ENCODE data around the gene PDCL2. TPM values are rescaled to one million over a fixed set of nuclear protein-coding genes. Genes with fewer than 3 reads are reported as not detected.

PDCL2 gene
- total and polyA plus RNA-seq, 10 of the 15 experiments (the other 5 are each of a cell fraction or from before 2014, with no cell fraction given), result not detected

DNA sequence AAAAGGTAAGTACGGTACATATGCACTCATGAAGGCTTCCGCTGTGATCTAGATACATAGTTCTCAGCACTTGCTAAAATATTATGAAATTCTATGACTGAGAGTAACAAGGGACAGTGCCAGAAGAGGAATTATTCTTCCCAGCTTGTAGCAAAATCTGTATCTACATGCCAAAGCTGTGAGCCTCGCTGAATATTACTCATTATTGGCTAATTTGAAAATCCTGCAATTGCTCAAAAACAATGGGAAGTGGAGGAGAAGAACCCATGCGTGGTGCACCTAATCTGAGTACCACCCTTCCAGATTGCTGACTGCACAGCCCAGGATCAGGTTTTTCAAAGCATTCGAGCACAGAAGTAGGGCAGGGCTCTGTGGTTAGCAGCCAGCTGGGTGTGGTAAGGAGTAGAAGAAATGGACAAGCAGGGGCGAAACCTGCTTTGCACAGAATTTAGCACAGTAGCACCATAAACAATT, 17.4 kb upstream of the PDCL2 start:
- WGBS (ENCODE audit: insufficient coverage, insufficient replicate concordance, low lambda C conversion rate, missing lambda C conversion rate), result 43% methylated on average over 6 of the region's 6 CpGs
- DNase-seq (ENCODE audit: low read depth, low spot score), result no peak

DNA sequence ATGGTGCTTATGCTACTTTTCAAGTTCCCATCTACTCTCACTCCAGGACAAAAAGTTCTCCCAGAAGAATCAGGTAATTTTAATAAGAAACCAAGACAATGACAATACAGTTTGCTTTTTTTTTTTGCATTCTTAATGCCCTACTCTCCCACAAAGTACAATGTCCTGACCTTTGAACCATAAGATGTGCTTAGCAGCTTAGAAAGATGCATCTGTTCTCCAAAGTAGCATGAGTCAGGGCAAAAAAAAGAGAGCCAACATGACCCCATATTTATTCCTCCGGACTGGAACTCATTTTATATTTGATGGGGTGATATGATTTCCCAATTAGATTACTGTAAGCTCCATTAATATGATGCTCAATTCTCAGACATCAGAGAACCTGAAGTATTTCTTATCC, 16.5 kb upstream of the PDCL2 start:
- 89% methylated on average over 1 of the region's 1 CpG for WGBS (ENCODE audit: insufficient coverage, insufficient replicate concordance, low lambda C conversion rate, missing lambda C conversion rate)
- SMC1A ChIA-PET (ENCODE audit: uncharacterized antibody, unreplicated experiment), result no interaction called here
- no peak overlapping the region for H3K9ac ChIP-seq (ENCODE audit: control insufficient read depth, insufficient read depth, low read length)
- no peak overlapping the region for H3K4me2 ChIP-seq (ENCODE audit: control insufficient read depth, insufficient read depth)
- no peak overlapping the region for H3K4me3 ChIP-seq
- no peaks in the 10 kb centered on the region for H4K20me1 ChIP-seq (ENCODE audit: control insufficient read depth, insufficient read depth)
- CTCF ChIA-PET, result interaction anchor here (1.6 kb wide), 1 partner anchor 13 kb away, joined by 3 read pairs; no protein-coding TSS in a partner anchor
- H3K79me2 ChIP-seq (ENCODE audit: control insufficient read depth, insufficient read depth, low read length), result no peaks in the 10 kb centered on the region
- RAD21 ChIA-PET (ENCODE audit: unreplicated experiment), result no interaction called here
- no peaks in the 10 kb centered on the region for H3K4me1 ChIP-seq (ENCODE audit: control insufficient read depth, insufficient read depth, low read length)
- H3K9me3 ChIP-seq (replicated peaks; ENCODE audit: control insufficient read depth, insufficient read depth, low read length), result no peaks in the 10 kb centered on the region
- no TSS peak for BruUV-seq (replicated peaks)
- no peak for DNase-seq (ENCODE audit: low read depth, low spot score)
- no peaks in the 10 kb centered on the region for H3K36me3 ChIP-seq (ENCODE audit: control insufficient read depth in 2 of 2, insufficient read depth in 2 of 2, low read length in 1 of 2)
- in situ Hi-C loops (cut with MboI) (no loop called here), intact Hi-C loops (cut with micrococcal nuclease; ENCODE audit: unreplicated experiment) (no loop called here)
- no peak overlapping the region for H3K27ac ChIP-seq (ENCODE audit: control insufficient read depth, insufficient read depth)
- ATAC-seq, result no peak
- no peak for FAIRE-seq
- no peak overlapping the region for H2AFZ ChIP-seq (ENCODE audit: control insufficient read depth, low read depth, low read length)
- no peaks in the 10 kb centered on the region for H3K27me3 ChIP-seq (replicated peaks in 1 of 2; ENCODE audit: control insufficient read depth in 2 of 2, insufficient read depth in 2 of 2, low read length in 1 of 2)
- POLR2A ChIA-PET, result interaction anchor here (0.9 kb wide), 1 partner anchor 8 kb away, joined by 3 read pairs; no protein-coding TSS in a partner anchor
- TF ChIP-seq MTA3 (IDR thresholded peaks at IDR 0.05; ENCODE audit: borderline replicate concordance, low read length) (no peak), NFXL1 (IDR thresholded peaks at IDR 0.05; ENCODE audit: borderline replicate concordance) (no peak), ZNF384 (IDR thresholded peaks at IDR 0.05; ENCODE audit: borderline replicate concordance, low read depth, low read length) (no peak), SIN3A (IDR thresholded peaks at IDR 0.05; ENCODE audit: low read depth, low read length) (no peak), BRCA1 (IDR thresholded peaks at IDR 0.05; ENCODE audit: low read depth, low read length) (no peak), ZNF207 (IDR thresholded peaks at IDR 0.05; ENCODE audit: borderline replicate concordance) (no peak), TAF1 (IDR thresholded peaks at IDR 0.05; ENCODE audit: borderline replicate concordance, low read depth, low read length) (no peak), ATF7 (IDR thresholded peaks at IDR 0.05; ENCODE audit: low read depth) (no peak), POLR2A (IDR thresholded peaks at IDR 0.05; ENCODE audit: low read depth, low read length) (no peak), RUNX3 (IDR thresholded peaks at IDR 0.05; ENCODE audit: low read length) (no peak)
- TF ChIP-seq, protein P1, sequence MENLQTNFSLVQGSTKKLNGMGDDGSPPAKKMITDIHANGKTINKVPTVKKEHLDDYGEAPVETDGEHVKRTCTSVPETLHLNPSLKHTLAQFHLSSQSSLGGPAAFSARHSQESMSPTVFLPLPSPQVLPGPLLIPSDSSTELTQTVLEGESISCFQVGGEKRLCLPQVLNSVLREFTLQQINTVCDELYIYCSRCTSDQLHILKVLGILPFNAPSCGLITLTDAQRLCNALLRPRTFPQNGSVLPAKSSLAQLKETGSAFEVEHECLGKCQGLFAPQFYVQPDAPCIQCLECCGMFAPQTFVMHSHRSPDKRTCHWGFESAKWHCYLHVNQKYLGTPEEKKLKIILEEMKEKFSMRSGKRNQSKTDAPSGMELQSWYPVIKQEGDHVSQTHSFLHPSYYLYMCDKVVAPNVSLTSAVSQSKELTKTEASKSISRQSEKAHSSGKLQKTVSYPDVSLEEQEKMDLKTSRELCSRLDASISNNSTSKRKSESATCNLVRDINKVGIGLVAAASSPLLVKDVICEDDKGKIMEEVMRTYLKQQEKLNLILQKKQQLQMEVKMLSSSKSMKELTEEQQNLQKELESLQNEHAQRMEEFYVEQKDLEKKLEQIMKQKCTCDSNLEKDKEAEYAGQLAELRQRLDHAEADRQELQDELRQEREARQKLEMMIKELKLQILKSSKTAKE (IDR thresholded peaks at IDR 0.05; ENCODE audit: low read depth, poor library complexity, severe bottlenecking), result no peak
- TF ChIP-seq, protein P2, sequence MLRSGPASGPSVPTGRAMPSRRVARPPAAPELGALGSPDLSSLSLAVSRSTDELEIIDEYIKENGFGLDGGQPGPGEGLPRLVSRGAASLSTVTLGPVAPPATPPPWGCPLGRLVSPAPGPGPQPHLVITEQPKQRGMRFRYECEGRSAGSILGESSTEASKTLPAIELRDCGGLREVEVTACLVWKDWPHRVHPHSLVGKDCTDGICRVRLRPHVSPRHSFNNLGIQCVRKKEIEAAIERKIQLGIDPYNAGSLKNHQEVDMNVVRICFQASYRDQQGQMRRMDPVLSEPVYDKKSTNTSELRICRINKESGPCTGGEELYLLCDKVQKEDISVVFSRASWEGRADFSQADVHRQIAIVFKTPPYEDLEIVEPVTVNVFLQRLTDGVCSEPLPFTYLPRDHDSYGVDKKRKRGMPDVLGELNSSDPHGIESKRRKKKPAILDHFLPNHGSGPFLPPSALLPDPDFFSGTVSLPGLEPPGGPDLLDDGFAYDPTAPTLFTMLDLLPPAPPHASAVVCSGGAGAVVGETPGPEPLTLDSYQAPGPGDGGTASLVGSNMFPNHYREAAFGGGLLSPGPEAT (IDR thresholded peaks at IDR 0.05; ENCODE audit: low read depth), result no peak
- TF ChIP-seq, protein P3, sequence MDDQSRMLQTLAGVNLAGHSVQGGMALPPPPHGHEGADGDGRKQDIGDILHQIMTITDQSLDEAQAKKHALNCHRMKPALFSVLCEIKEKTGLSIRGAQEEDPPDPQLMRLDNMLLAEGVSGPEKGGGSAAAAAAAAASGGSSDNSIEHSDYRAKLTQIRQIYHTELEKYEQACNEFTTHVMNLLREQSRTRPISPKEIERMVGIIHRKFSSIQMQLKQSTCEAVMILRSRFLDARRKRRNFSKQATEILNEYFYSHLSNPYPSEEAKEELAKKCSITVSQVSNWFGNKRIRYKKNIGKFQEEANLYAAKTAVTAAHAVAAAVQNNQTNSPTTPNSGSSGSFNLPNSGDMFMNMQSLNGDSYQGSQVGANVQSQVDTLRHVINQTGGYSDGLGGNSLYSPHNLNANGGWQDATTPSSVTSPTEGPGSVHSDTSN (IDR thresholded peaks at IDR 0.05; ENCODE audit: insufficient replicate concordance, low read depth, low read length), result no peak

More for the DNA sequence above, 17.4 kb upstream of the PDCL2 start:
- Histone ChIP-seq H3K27me3 (replicated peaks in 1 of 2; ENCODE audit: control insufficient read depth in 2 of 2, insufficient read depth in 2 of 2, low read length in 1 of 2) (no peaks in the 10 kb centered on the region), H3K27ac (ENCODE audit: control insufficient read depth, insufficient read depth) (no peak overlapping the region), H3K9ac (ENCODE audit: control insufficient read depth, insufficient read depth, low read length) (no peak overlapping the region), H3K4me2 (ENCODE audit: control insufficient read depth, insufficient read depth) (no peak overlapping the region), H4K20me1 (ENCODE audit: control insufficient read depth, insufficient read depth) (no peaks in the 10 kb centered on the region), H2AFZ (ENCODE audit: control insufficient read depth, low read depth, low read length) (no peak overlapping the region), H3K4me1 (ENCODE audit: control insufficient read depth, insufficient read depth, low read length) (no peaks in the 10 kb centered on the region), H3K36me3 (ENCODE audit: control insufficient read depth in 2 of 2, insufficient read depth in 2 of 2, low read length in 1 of 2) (no peaks in the 10 kb centered on the region), H3K79me2 (ENCODE audit: control insufficient read depth, insufficient read depth, low read length) (no peaks in the 10 kb centered on the region), H3K4me3 (no peak overlapping the region), H3K9me3 (replicated peaks; ENCODE audit: control insufficient read depth, insufficient read depth, low read length) (no peaks in the 10 kb centered on the region)
- in situ Hi-C loops (cut with MboI), result no loop called here
- no peak for FAIRE-seq
- POLR2A ChIA-PET, result interaction anchor here (0.6 kb wide), 1 partner anchor 44 kb away, joined by 4 read pairs; no protein-coding TSS in a partner anchor
- SMC1A ChIA-PET (ENCODE audit: uncharacterized antibody, unreplicated experiment), result interaction anchor here (0.8 kb wide), 1 partner anchor 30 kb away, joined by 3 read pairs; no protein-coding TSS in a partner anchor
- no peak for TF ChIP-seq EED (IDR thresholded peaks at IDR 0.05; ENCODE audit: low read depth)
- RAD21 ChIA-PET (ENCODE audit: unreplicated experiment), result no interaction called here
- no peak; the same call in 2 of the 3 replicates for ATAC-seq
- no TSS peak for BruUV-seq (replicated peaks)
- CTCF ChIA-PET, result interaction anchor here (1.6 kb wide), 1 partner anchor 14 kb away, joined by 3 read pairs; no protein-coding TSS in a partner anchor
- intact Hi-C loops (cut with micrococcal nuclease; ENCODE audit: unreplicated experiment), result no loop called here
